Thyroid gland (tissue), 4 donors: ENCODE measurements around the gene FAM168A. TPM values are rescaled to one million over a fixed set of nuclear protein-coding genes. Genes with fewer than 3 reads are reported as not detected.

Source experiments
- DNase-seq, 2 donors: peaks; one replicate each; pipeline ENCODE4 v3.0.0-alpha.2; 2019
- H3K27ac ChIP-seq, 3 donors: fragments of 200-600 bp; sonication (generic); 1 replicate in 2 of 3; 2 replicates in 1 of 3; pipeline ENCODE4 v1.5.1; 2016 to 2019; ENCODE audit warnings: mild to moderate bottlenecking in 1 of 3, moderate library complexity in 1 of 3
- H3K27me3 ChIP-seq: fragments of 200-600 bp; sonication (generic); one replicate; pipeline ENCODE4 v1.5.1; 2019
- H3K36me3 ChIP-seq, 2 donors: fragments of 200-600 bp; sonication (generic); one replicate each; pipeline ENCODE4 v1.5.1; 2016 to 2019
- H3K4me1 ChIP-seq, 2 donors: fragments of 200-600 bp; sonication (generic); one replicate each; pipeline ENCODE4 v1.5.1; 2017 to 2019
- H3K4me3 ChIP-seq, 3 donors: fragments of 200-600 bp; sonication (generic); replicated peaks in 1 of 3; 1 replicate in 2 of 3; 2 replicates in 1 of 3; pipeline ENCODE4 v1.5.1; 2016; ENCODE audit warnings: mild to moderate bottlenecking in 1 of 3
- H3K9me3 ChIP-seq: fragments of 200-600 bp; sonication (generic); one replicate; pipeline ENCODE4 v1.5.1; 2017
- CTCF ChIP-seq, 6 experiments: fragments of 200-600 bp in 3 of 6; fragments of 450-650 bp in 3 of 6; sonication (generic) in 3 of 6; IDR thresholded peaks; one replicate each; pipeline ENCODE4 v1.5.1; 2016 to 2019; ENCODE audit warnings: antibody characterized with exemption in 6 of 6, mild to moderate bottlenecking in 2 of 6, inconsistent platforms in 1 of 6, moderate library complexity in 1 of 6
- POLR2A ChIP-seq, 2 donors: fragments of 450-650 bp; IDR thresholded peaks; one replicate each; pipeline ENCODE4 v1.6.1; 2017; ENCODE audit warnings: antibody characterized with exemption in 2 of 2, mild to moderate bottlenecking in 2 of 2, moderate library complexity in 1 of 2
- WGBS, 2 donors: methylation state at CpG; one replicate each; pipeline ENCODE4 v1.1.5; 2017; 5-methylcytosine and 5-hydroxymethylcytosine counted together
- intact Hi-C: fragments of 100-400 bp; cut with DNase I; formaldehyde crosslinking; loops from one replicate; pipeline ENCODE4 v1.15.1; 2023
- total RNA-seq, 4 donors: library from RNA; depleted of rRNA; stranded (reverse); fragments of >200 nt; gene quantifications; one replicate each; pipeline ENCODE4 v1.2.3, GENCODE V29; 2016

Gene FAM168A
- total RNA-seq, 4 donors from 2014 or later = 32.7 to 51.0 (median 40.2) TPM

- Histone ChIP-seq H3K9me3 (no peaks in the 10 kb centered on the region), H3K27ac (no peak overlapping the region), H3K27me3 (no peaks in the 10 kb centered on the region), H3K4me1 (peaks cover 14 to 24% of the 10 kb centered on the region in 2 donors), H3K4me3 (no peak overlapping the region), H3K36me3 (no peaks in the 10 kb centered on the region)
- intact Hi-C loops = no loop called here
- DNase-seq = peak in 1 of 2 donors; percentile 6
- TF ChIP-seq POLR2A (IDR thresholded peaks at IDR 0.05) (no peak), CTCF (IDR thresholded peaks at IDR 0.05) (no peak)
- whole genome bisulfite sequencing, 2 donors = 97 to 100% methylated on average over 7 to 9 of the region's 9 CpGs
Measured at GRCh38 chr11:73454987-73455386, 142.9 kb downstream of the FAM168A start.

DNA sequence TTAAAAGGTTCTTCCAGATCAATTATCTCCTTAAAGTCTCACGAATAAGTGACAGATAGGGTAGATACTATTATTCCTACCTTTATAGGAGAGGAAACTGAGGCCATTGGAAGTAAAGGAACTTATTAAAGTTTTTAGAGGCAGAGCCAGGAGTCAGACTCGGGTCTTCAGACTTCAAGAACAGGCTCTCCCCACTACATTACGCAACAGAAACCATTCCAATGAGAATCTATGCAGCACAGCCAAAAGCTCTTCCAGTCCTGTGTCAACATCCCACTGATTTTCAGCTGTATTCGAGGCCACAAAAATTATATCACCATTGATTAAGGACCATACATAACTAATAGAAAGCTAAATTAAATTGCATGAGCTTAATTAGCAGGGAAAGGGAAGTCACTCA, 144.3 kb downstream of the FAM168A start:
- WGBS, 2 donors = 55 to 60% methylated on average over 4 of the region's 4 CpGs
- no peak for DNase-seq
- Histone ChIP-seq H3K36me3 (no peaks in the 10 kb centered on the region), H3K4me1 (peaks cover 10 to 17% of the 10 kb centered on the region in 2 donors), H3K9me3 (no peaks in the 10 kb centered on the region), H3K4me3 (no peak overlapping the region), H3K27me3 (no peaks in the 10 kb centered on the region), H3K27ac (peak overlapping the region in 1 of 3 donors; percentile 38)
- TF ChIP-seq POLR2A (IDR thresholded peaks at IDR 0.05) = no peak
- no peak for TF ChIP-seq CTCF (IDR thresholded peaks at IDR 0.05)
- intact Hi-C loops = no loop called here

- H3K27ac ChIP-seq = no peak overlapping the region
- H3K27me3 ChIP-seq = no peaks in the 10 kb centered on the region
- H3K36me3 ChIP-seq = no peaks in the 10 kb centered on the region
- H3K4me3 ChIP-seq = no peak overlapping the region
- H3K4me1 ChIP-seq = peaks cover 10 to 17% of the 10 kb centered on the region in 2 donors
- no peak for TF ChIP-seq CTCF (IDR thresholded peaks at IDR 0.05)
- no peak for TF ChIP-seq POLR2A (IDR thresholded peaks at IDR 0.05)
- intact Hi-C loops = no loop called here
- 96 to 97% methylated on average over 2 of the region's 2 CpGs for WGBS, 2 donors
- DNase-seq = no peak
- H3K9me3 ChIP-seq = no peaks in the 10 kb centered on the region
Measured at GRCh38 chr11:73452726-73453125, 145.2 kb downstream of the FAM168A start.

DNA sequence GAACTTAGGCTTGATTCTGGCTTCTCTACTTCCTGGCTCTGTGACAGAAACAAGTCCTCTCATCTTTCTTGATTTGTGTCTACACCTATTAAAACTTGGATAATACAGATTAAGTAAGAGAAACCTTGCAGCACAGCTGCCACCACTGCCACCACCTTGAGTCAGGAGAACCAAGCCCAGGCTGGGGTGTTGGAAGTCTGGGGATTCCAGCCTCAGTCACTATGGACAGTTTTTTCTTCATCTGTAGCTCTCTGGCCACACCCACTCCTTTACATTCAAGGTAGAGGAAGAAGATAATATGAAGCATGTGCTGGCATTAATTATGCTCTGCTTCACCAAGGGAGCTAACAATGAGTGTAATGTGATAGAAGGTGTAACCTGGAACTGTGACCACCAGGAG, 146.0 kb downstream of the FAM168A start:
- no peak overlapping the region for H3K27ac ChIP-seq
- H3K36me3 ChIP-seq = no peaks in the 10 kb centered on the region
- intact Hi-C loops = no loop called here
- peaks cover 10 to 17% of the 10 kb centered on the region in 2 donors for H3K4me1 ChIP-seq
- TF ChIP-seq CTCF (IDR thresholded peaks at IDR 0.05) (no peak), POLR2A (IDR thresholded peaks at IDR 0.05) (no peak)
- no peaks in the 10 kb centered on the region for H3K27me3 ChIP-seq
- H3K4me3 ChIP-seq = no peak overlapping the region
- H3K9me3 ChIP-seq = no peaks in the 10 kb centered on the region
- DNase-seq = no peak

DNA sequence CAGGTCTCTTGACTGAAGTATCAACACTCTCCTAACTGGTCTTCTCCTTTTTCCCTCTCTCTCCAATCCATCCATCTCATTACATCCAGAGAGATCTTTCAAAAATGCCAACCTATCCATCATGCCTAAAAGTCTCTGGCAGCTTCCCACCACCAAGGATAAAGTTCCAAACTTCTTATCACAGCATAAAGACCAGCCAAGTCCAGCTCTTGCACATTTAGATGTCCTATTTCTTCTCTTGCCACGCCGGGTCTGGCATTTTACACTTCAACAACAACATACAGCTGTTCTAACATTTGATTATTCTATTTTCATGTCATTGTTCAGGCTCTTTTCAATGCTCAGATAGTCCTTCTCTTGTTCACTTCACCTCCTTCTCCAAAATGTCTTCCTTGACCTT, 151.1 kb downstream of the FAM168A start:
- TF ChIP-seq POLR2A (IDR thresholded peaks at IDR 0.05) (no peak), CTCF (IDR thresholded peaks at IDR 0.05) (no peak)
- Histone ChIP-seq H3K4me3 (no peak overlapping the region), H3K36me3 (no peaks in the 10 kb centered on the region), H3K9me3 (no peaks in the 10 kb centered on the region), H3K4me1 (no peaks in the 10 kb centered on the region), H3K27me3 (no peaks in the 10 kb centered on the region), H3K27ac (no peak overlapping the region)
- no peak for DNase-seq
- WGBS, 2 donors = 94 to 95% methylated on average over 2 of the region's 2 CpGs
- intact Hi-C loops = no loop called here
